Activated naive CD8-positive, alpha-beta T cell treated with anti-CD3 and anti-CD28 coated beads, Interleukin-2, amount 50 U/mL, for 24 hours (primary cell): ENCODE results near the gene ETF1.
"Not testable (repeated sequence)": the region's sequence is repeated elsewhere in the genome, so short reads cannot be mapped to it uniquely, and the experiment has no call there.

Experiments used
- ATAC-seq: fragments of 150-1000 bp; cut with Tn5 transposase; one replicate; pipeline ENCODE4 v1.10.0; 2021
- DNase-seq: peaks from one replicate; pipeline ENCODE4 v3.0.0; 2021
- H3K27ac Mint-ChIP-seq: one replicate; pipeline ENCODE4 v1.8.0; 2021; ENCODE audit warnings: mild to moderate bottlenecking, mixed read lengths
- H3K27me3 Mint-ChIP-seq: one replicate; pipeline ENCODE4 v1.8.0; 2021; ENCODE audit warnings: mixed read lengths
- H3K36me3 Mint-ChIP-seq: one replicate; pipeline ENCODE4 v1.8.0; 2021; ENCODE audit warnings: low read depth, mixed read lengths
- H3K4me1 Mint-ChIP-seq: one replicate; pipeline ENCODE4 v1.8.0; 2021; ENCODE audit warnings: mixed read lengths
- H3K4me3 Mint-ChIP-seq: one replicate; pipeline ENCODE4 v1.8.0; 2021; ENCODE audit warnings: mild to moderate bottlenecking, moderate library complexity, mixed read lengths
- H3K9me3 Mint-ChIP-seq: one replicate; pipeline ENCODE4 v1.8.0; 2021; ENCODE audit warnings: mixed read lengths

The ETF1 gene

GRCh38 chr5:138498376-138498775 lies 44.7 kb downstream of the ETF1 start:
- H3K4me1 Mint-ChIP-seq, result no peaks in the 10 kb centered on the region
- no peaks in the 10 kb centered on the region for H3K9me3 Mint-ChIP-seq
- H3K27me3 Mint-ChIP-seq, result no peaks in the 10 kb centered on the region
- no peak for ATAC-seq
- DNase-seq, result no peak
- no peaks in the 10 kb centered on the region for H3K36me3 Mint-ChIP-seq
- no peak overlapping the region for H3K4me3 Mint-ChIP-seq
- H3K27ac Mint-ChIP-seq, result no peak overlapping the region

DNA sequence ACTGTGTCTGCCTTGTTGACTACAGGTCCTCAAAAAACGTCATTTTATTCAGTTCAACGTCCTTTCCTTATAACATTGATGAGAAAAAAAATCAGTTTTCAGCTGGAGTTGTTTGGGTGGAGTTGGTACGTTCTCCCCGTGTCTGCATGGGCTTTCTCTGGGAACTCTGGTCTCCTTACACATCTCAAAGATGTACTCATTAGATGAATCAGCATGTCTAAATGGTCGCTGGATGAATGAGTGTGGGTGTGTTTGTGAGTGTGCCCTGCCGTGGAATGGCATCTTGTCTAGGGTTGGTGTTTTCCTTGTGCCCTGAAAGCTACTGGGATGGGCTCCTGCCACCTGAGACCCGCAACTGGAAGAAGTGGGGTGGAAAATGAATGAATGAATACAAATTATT lies 47.7 kb downstream of the ETF1 start:
- H3K36me3 Mint-ChIP-seq, result no peaks in the 10 kb centered on the region
- H3K9me3 Mint-ChIP-seq, result no peaks in the 10 kb centered on the region
- DNase-seq (no peak), ATAC-seq (no peak)
- H3K4me1 Mint-ChIP-seq, result peaks cover 13% of the 10 kb centered on the region
- no peak overlapping the region for H3K27ac Mint-ChIP-seq
- no peak overlapping the region for H3K4me3 Mint-ChIP-seq
- H3K27me3 Mint-ChIP-seq, result peaks cover 16% of the 10 kb centered on the region

DNA sequence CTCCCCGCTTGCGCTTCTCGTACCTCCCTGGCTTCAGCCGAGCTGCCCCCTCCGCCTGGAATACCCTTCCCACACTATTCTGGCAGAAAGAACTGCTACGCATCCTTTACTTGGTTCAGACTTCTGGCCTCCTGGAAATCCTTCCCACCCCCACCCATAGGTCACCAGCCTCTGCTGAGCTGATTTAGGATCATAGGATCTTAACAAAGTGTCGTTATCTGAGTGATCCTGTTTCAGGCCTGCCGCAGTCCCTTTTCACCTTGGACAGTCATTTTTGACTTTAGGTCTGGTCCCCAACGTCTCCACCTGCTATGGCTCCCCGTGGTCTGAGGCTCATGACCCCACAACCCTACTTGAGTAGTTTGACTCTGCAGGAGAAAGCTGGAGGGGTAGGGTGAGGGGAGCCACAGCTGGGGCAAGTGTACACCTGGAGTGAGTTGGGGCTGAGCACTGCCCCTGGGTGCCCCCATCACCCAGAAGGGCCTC lies 50.4 kb downstream of the ETF1 start:
- peak overlapping the region; percentile 85 for H3K4me3 Mint-ChIP-seq
- H3K9me3 Mint-ChIP-seq, result no peaks in the 10 kb centered on the region
- DNase-seq, result no peak
- peak overlapping the region; percentile 85 for H3K27ac Mint-ChIP-seq
- peaks cover 13% of the 10 kb centered on the region for H3K4me1 Mint-ChIP-seq
- H3K36me3 Mint-ChIP-seq, result no peaks in the 10 kb centered on the region
- peak; percentile 1 for ATAC-seq
- H3K27me3 Mint-ChIP-seq, result peaks cover 27% of the 10 kb centered on the region

- H3K27me3 Mint-ChIP-seq, result peaks cover 27% of the 10 kb centered on the region
- peak; percentile 83 for DNase-seq
- peak overlapping the region; percentile 85 for H3K27ac Mint-ChIP-seq
- peak; percentile 98 for ATAC-seq
- no peaks in the 10 kb centered on the region for H3K36me3 Mint-ChIP-seq
- peaks cover 13% of the 10 kb centered on the region for H3K4me1 Mint-ChIP-seq
- H3K4me3 Mint-ChIP-seq, result peak overlapping the region; percentile 85
- H3K9me3 Mint-ChIP-seq, result no peaks in the 10 kb centered on the region
These were observed 51.1 kb downstream of the ETF1 start for GRCh38 chr5:138491669-138492559.

DNA sequence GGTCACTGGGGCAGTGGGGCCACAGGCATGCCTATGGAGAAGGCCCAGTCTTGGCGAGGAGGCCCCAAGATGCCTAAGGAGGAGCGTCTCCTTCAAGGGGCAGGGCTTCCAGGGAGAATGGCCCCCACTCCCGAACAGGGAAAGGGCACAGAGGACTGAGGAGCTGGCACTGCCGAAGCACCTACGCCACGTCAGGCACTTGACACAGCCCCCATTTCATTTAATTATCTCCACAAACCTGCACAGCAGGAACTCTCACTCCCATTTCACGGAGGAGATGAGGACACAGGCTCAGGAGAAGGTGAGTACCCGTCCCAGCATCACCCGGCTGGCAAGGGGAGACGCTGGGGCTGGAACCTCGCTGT lies 51.8 kb downstream of the ETF1 start:
- Mint-ChIP-seq H3K4me3 (no peak overlapping the region), H3K27ac (no peak overlapping the region), H3K4me1 (peaks cover 13% of the 10 kb centered on the region), H3K9me3 (no peaks in the 10 kb centered on the region), H3K36me3 (no peaks in the 10 kb centered on the region), H3K27me3 (peaks cover 31% of the 10 kb centered on the region)
- DNase-seq, result no peak
- ATAC-seq, result no peak

DNA sequence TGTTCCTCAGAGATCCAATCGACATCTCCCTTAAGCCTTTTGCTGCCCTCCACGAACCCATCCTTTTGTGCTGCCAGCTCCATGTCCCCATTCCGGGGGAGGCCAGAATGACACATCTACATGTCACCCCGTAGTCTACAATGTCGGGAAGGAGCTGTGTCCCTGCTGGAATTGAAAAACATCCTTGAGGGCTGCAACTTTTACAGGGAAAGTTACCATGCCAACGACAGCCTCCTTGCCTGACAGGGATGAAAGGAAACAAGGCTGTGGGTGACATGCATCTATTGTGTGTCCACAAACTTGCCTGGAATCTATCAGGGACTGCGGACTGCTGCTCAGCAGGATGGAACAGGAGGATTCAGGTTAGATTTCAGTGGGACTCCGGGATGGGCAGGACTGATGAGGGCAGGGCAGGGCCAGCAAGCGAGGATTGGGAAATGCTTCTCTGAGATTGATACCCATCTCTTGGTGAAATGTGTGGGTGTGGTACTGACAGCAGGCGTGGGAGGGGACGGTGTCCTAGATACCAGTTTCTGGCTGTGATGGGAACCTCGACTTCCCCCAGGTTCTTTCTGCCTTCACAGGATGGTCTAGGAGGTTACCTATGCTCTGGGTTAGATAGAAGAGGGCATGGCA lies 52.3 kb downstream of the ETF1 start:
- Mint-ChIP-seq H3K4me3 (no peak overlapping the region), H3K27ac (no peak overlapping the region)
- ATAC-seq, result no peak

GRCh38 chr5:138489683-138490061 lies 53.4 kb downstream of the ETF1 start:
- no peak for DNase-seq
- H3K4me1 Mint-ChIP-seq, result peaks cover 13% of the 10 kb centered on the region
- no peaks in the 10 kb centered on the region for H3K9me3 Mint-ChIP-seq
- no peak for ATAC-seq
- no peaks in the 10 kb centered on the region for H3K36me3 Mint-ChIP-seq
- no peak overlapping the region for H3K27ac Mint-ChIP-seq
- peaks cover 31% of the 10 kb centered on the region for H3K27me3 Mint-ChIP-seq
- H3K4me3 Mint-ChIP-seq, result no peak overlapping the region

More for the DNA sequence above, 52.3 kb downstream of the ETF1 start:
- Mint-ChIP-seq H3K36me3 (no peaks in the 10 kb centered on the region), H3K27me3 (peaks cover 31% of the 10 kb centered on the region), H3K4me1 (peaks cover 13% of the 10 kb centered on the region), H3K9me3 (no peaks in the 10 kb centered on the region)
- DNase-seq, result no peak

DNA sequence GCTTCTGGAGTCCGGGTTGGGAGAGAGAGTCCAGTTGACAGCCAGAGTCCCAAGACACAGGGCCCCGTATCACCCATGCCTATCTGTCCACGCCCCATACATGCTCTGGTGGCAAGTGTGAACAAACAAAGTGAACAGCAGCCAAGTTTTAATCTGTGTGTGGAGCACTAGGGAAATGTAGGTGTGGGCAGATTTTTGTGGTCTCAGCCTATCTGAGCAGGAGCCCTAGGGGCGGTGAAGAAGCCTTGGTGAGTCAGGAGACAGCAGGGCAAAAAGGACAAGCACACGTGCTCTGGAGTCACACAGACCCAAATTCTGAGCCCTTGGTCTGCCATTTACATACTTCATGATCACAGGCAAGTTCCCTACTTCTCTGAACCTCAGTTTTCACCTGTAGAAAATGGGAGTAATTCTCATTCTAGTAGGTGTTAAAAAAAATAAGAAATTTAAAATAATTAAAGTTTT lies 54.5 kb downstream of the ETF1 start:
- no peak overlapping the region for H3K4me3 Mint-ChIP-seq
- DNase-seq (no peak), ATAC-seq (no peak)
- H3K9me3 Mint-ChIP-seq, result no peaks in the 10 kb centered on the region
- no peak overlapping the region for H3K27ac Mint-ChIP-seq
- peaks cover 13% of the 10 kb centered on the region for H3K4me1 Mint-ChIP-seq
- peaks cover 31% of the 10 kb centered on the region for H3K27me3 Mint-ChIP-seq
- no peaks in the 10 kb centered on the region for H3K36me3 Mint-ChIP-seq

DNA sequence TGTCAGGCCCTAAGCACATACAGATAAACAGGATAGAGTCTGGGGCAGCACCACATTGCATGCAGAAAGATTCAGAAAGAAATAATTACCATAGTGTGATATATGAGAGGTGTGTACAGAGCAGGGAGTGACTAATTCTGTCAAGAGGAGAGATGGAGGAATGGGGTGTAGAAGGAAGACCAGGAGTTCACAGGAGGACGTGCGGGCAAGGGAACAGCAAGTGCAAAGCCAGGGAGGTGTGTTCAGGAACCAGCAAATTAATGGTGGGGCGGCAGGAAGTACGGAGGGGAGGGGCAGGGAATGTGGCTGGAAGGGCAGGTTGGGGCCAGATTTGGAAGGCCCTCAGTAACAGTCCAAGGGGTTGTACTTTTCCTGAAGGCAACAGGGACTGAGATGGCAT lies 60.4 kb downstream of the ETF1 start:
- H3K4me1 Mint-ChIP-seq, result peaks cover 2% of the 10 kb centered on the region
- no peak overlapping the region for H3K27ac Mint-ChIP-seq
- H3K4me3 Mint-ChIP-seq, result no peak overlapping the region
- H3K36me3 Mint-ChIP-seq, result no peaks in the 10 kb centered on the region
- no peaks in the 10 kb centered on the region for H3K9me3 Mint-ChIP-seq
- no peak for DNase-seq
- ATAC-seq, result no peak
- peaks cover 11% of the 10 kb centered on the region for H3K27me3 Mint-ChIP-seq

- H3K4me1 Mint-ChIP-seq, result peaks cover 15% of the 10 kb centered on the region
- H3K9me3 Mint-ChIP-seq, result no peaks in the 10 kb centered on the region
- H3K27ac Mint-ChIP-seq, result peak overlapping the region; percentile 45
- no peaks in the 10 kb centered on the region for H3K36me3 Mint-ChIP-seq
- peaks cover 15% of the 10 kb centered on the region for H3K27me3 Mint-ChIP-seq
- ATAC-seq, result no peak
- no peak for DNase-seq
- no peak overlapping the region for H3K4me3 Mint-ChIP-seq
These were observed 66.1 kb downstream of the ETF1 start for GRCh38 chr5:138476918-138477317.

- not testable (repeated sequence) for H3K9me3 Mint-ChIP-seq, H3K27ac Mint-ChIP-seq, DNase-seq, H3K36me3 Mint-ChIP-seq, H3K27me3 Mint-ChIP-seq, H3K4me3 Mint-ChIP-seq, ATAC-seq
- H3K4me1 Mint-ChIP-seq, result peaks cover 21% of the 10 kb centered on the region
These were observed 69.9 kb downstream of the ETF1 start for GRCh38 chr5:138473151-138473550.

GRCh38 chr5:138472353-138472752 lies 70.7 kb downstream of the ETF1 start:
- Mint-ChIP-seq H3K27ac (no peak overlapping the region), H3K27me3 (peaks cover 8% of the 10 kb centered on the region), H3K4me3 (no peak overlapping the region), H3K36me3 (peaks cover 15% of the 10 kb centered on the region), H3K4me1 (peaks cover 27% of the 10 kb centered on the region), H3K9me3 (no peaks in the 10 kb centered on the region)
- no peak for ATAC-seq
- no peak for DNase-seq

- peaks cover 24% of the 10 kb centered on the region for H3K4me1 Mint-ChIP-seq
- no peak overlapping the region for H3K4me3 Mint-ChIP-seq
- peaks cover 8% of the 10 kb centered on the region for H3K27me3 Mint-ChIP-seq
- H3K9me3 Mint-ChIP-seq, result no peaks in the 10 kb centered on the region
- no peak for DNase-seq
- no peak overlapping the region for H3K27ac Mint-ChIP-seq
- H3K36me3 Mint-ChIP-seq, result peaks cover 25% of the 10 kb centered on the region
- ATAC-seq, result no peak
These were observed 72.0 kb downstream of the ETF1 start for GRCh38 chr5:138471052-138471361.

DNA sequence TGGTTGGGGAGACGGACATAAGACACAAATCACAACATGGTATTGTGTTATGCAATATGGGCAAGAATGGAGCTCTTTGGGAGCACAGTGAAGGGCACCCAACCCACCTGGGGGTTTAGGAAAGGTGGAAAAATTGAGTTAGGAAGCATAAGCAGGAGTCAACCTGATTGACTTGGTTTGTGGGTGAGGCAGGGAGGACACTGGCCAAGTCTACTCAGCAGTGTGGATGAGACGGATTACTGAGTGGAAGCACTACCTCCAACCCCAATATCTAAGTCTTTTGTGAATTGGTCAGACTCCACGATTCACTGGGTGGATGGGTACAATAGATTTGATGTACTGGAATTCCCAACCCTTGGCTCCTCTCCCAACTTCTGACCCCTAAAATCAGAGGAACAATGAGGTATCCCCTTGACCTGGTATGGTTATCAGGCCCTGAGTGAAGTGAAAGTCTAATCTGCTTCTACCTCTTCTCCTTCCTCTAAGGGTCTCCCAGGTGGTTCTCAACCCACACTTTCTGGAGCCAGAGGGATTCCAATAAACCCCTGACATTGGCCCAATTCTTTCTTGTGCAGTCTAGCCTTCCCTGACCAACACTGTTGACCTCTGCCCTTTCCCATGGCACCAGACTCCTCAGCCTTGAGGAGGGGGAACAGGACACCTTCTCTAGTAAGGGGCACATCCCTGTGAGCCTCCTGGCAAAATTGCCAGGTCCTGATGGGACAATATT lies 72.5 kb downstream of the ETF1 start:
- Mint-ChIP-seq H3K4me1 (peaks cover 24% of the 10 kb centered on the region), H3K36me3 (peaks cover 25% of the 10 kb centered on the region), H3K27ac (no peak overlapping the region), H3K27me3 (peaks cover 8% of the 10 kb centered on the region), H3K9me3 (no peaks in the 10 kb centered on the region), H3K4me3 (no peak overlapping the region)
- ATAC-seq (no peak), DNase-seq (no peak)
